Activated CD8-positive, alpha-beta T cell treated with anti-CD3 and anti-CD28 coated beads, Interleukin-2, amount 10 ng/mL, durations not matched to agents 7 days and 5 days (primary cell): ENCODE measurements around the gene PASK. TPM values are rescaled to one million over a fixed set of nuclear protein-coding genes. Genes with fewer than 3 reads are reported as not detected.

Source experiments
- ATAC-seq: fragments of 150-1000 bp; cut with Tn5 transposase; one replicate; pipeline ENCODE4 v1.10.0; 2021; ENCODE audit warnings: moderate library complexity
- CTCF ChIA-PET: fragments of 350-600 bp; sonication (Branson Sonifier 250); formaldehyde crosslinking; loops from one replicate; lab custom pipeline; 2021; ENCODE audit warnings: antibody characterized with exemption; lab: Charles Lee
- POLR2A ChIA-PET: fragments of 350-600 bp; sonication (Branson Sonifier 250); formaldehyde crosslinking; loops from one replicate; lab custom pipeline; 2021; ENCODE audit warnings: antibody characterized with exemption; lab: Charles Lee
- DNase-seq: peaks from one replicate; pipeline ENCODE4 v3.0.0-alpha.2; 2020
- H3K27ac Mint-ChIP-seq: one replicate; pipeline ENCODE4 v1.8.0; 2021; ENCODE audit warnings: mild to moderate bottlenecking, mixed read lengths
- H3K27me3 Mint-ChIP-seq: one replicate; pipeline ENCODE4 v1.8.0; 2021; ENCODE audit warnings: low read depth, mixed read lengths
- H3K36me3 Mint-ChIP-seq: one replicate; pipeline ENCODE4 v1.8.0; 2021; ENCODE audit warnings: low read depth, mixed read lengths
- H3K4me1 Mint-ChIP-seq: one replicate; pipeline ENCODE4 v1.8.0; 2021; ENCODE audit warnings: low read depth, mixed read lengths
- H3K4me3 Mint-ChIP-seq: one replicate; pipeline ENCODE4 v1.8.0; 2021; ENCODE audit warnings: mild to moderate bottlenecking, mixed read lengths
- H3K9me3 Mint-ChIP-seq: one replicate; pipeline ENCODE4 v1.8.0; 2022; ENCODE audit warnings: mixed read lengths; ENCODE audit not compliant: insufficient read depth
- total RNA-seq, 2 experiments: library from RNA; stranded (reverse); gene quantifications; one replicate each; pipeline ENCODE4 v1.2.3, GENCODE V29; 2021

The PASK gene
- total RNA-seq, 2 experiments from 2014 or later = 46.7 to 52.4 TPM

GRCh38 chr2:241177526-241178334 lies 28.5 kb upstream of the PASK start:
- no peak overlapping the region for H3K27ac Mint-ChIP-seq
- H3K9me3 Mint-ChIP-seq = no peaks in the 10 kb centered on the region
- H3K4me3 Mint-ChIP-seq = no peak overlapping the region
- no peaks in the 10 kb centered on the region for H3K27me3 Mint-ChIP-seq
- POLR2A ChIA-PET = no interaction called here
- CTCF ChIA-PET = no interaction called here
- peaks cover 38% of the 10 kb centered on the region for H3K36me3 Mint-ChIP-seq
- H3K4me1 Mint-ChIP-seq = no peaks in the 10 kb centered on the region
- DNase-seq (no peak), ATAC-seq (no peak)

GRCh38 chr2:241173557-241173956 lies 24.3 kb upstream of the PASK start:
- ATAC-seq = no peak
- POLR2A ChIA-PET = no interaction called here
- Mint-ChIP-seq H3K4me3 (no peak overlapping the region), H3K36me3 (peaks cover 68% of the 10 kb centered on the region), H3K27ac (no peak overlapping the region), H3K27me3 (no peaks in the 10 kb centered on the region), H3K9me3 (peaks cover 10% of the 10 kb centered on the region), H3K4me1 (no peaks in the 10 kb centered on the region)
- DNase-seq = no peak
- CTCF ChIA-PET = no interaction called here

- H3K36me3 Mint-ChIP-seq = peaks cover 59% of the 10 kb centered on the region
- ATAC-seq (no peak), DNase-seq (no peak)
- H3K9me3 Mint-ChIP-seq = peaks cover 10% of the 10 kb centered on the region
- H3K4me1 Mint-ChIP-seq = peaks cover 3% of the 10 kb centered on the region
- no peak overlapping the region for H3K27ac Mint-ChIP-seq
- CTCF ChIA-PET = no interaction called here
- POLR2A ChIA-PET = no interaction called here
- H3K4me3 Mint-ChIP-seq = no peak overlapping the region
- no peaks in the 10 kb centered on the region for H3K27me3 Mint-ChIP-seq
Measured at GRCh38 chr2:241168366-241168765, 19.1 kb upstream of the PASK start.

GRCh38 chr2:241163601-241164118 lies 14.4 kb upstream of the PASK start:
- Mint-ChIP-seq H3K27me3 (no peaks in the 10 kb centered on the region), H3K4me3 (no peak overlapping the region), H3K4me1 (peaks cover 7% of the 10 kb centered on the region), H3K9me3 (no peaks in the 10 kb centered on the region), H3K36me3 (peaks cover 31% of the 10 kb centered on the region), H3K27ac (no peak overlapping the region)
- CTCF ChIA-PET = interaction anchor here (0.7 kb wide), 1 partner anchor 13 kb away, joined by 3 read pairs; no protein-coding TSS in a partner anchor
- ATAC-seq = no peak
- DNase-seq = no peak
- POLR2A ChIA-PET = no interaction called here

GRCh38 chr2:241161646-241162281 lies 12.5 kb upstream of the PASK start:
- H3K27ac Mint-ChIP-seq = no peak overlapping the region
- POLR2A ChIA-PET = no interaction called here
- H3K4me1 Mint-ChIP-seq = peaks cover 7% of the 10 kb centered on the region
- no peaks in the 10 kb centered on the region for H3K9me3 Mint-ChIP-seq
- no peak overlapping the region for H3K4me3 Mint-ChIP-seq
- H3K36me3 Mint-ChIP-seq = peaks cover 25% of the 10 kb centered on the region
- ATAC-seq (no peak), DNase-seq (no peak)
- H3K27me3 Mint-ChIP-seq = no peaks in the 10 kb centered on the region
- CTCF ChIA-PET = no interaction called here

- CTCF ChIA-PET = no interaction called here
- H3K4me1 Mint-ChIP-seq = peaks cover 7% of the 10 kb centered on the region
Measured at GRCh38 chr2:241160318-241160717, 11.0 kb upstream of the PASK start.

GRCh38 chr2:241159116-241159515 lies 9.8 kb upstream of the PASK start:
- H3K9me3 Mint-ChIP-seq = no peaks in the 10 kb centered on the region
- CTCF ChIA-PET = no interaction called here
- POLR2A ChIA-PET = no interaction called here
- H3K36me3 Mint-ChIP-seq = peaks cover 28% of the 10 kb centered on the region
- ATAC-seq = no peak
- no peaks in the 10 kb centered on the region for H3K27me3 Mint-ChIP-seq
- no peak for DNase-seq
- H3K27ac Mint-ChIP-seq = no peak overlapping the region
- H3K4me1 Mint-ChIP-seq = peaks cover 7% of the 10 kb centered on the region
- no peak overlapping the region for H3K4me3 Mint-ChIP-seq

More at GRCh38 chr2:241160318-241160717, 11.0 kb upstream of the PASK start:
- ATAC-seq = no peak
- Mint-ChIP-seq H3K27ac (no peak overlapping the region), H3K36me3 (peaks cover 25% of the 10 kb centered on the region), H3K27me3 (no peaks in the 10 kb centered on the region), H3K4me3 (no peak overlapping the region), H3K9me3 (no peaks in the 10 kb centered on the region)
- DNase-seq = no peak
- POLR2A ChIA-PET = no interaction called here

GRCh38 chr2:241158546-241158900 lies 9.3 kb upstream of the PASK start:
- H3K27me3 Mint-ChIP-seq = no peaks in the 10 kb centered on the region
- no peaks in the 10 kb centered on the region for H3K9me3 Mint-ChIP-seq
- no peak overlapping the region for H3K4me3 Mint-ChIP-seq
- ChIA-PET CTCF (no interaction called here), POLR2A (no interaction called here)
- ATAC-seq (no peak), DNase-seq (no peak)
- H3K27ac Mint-ChIP-seq = no peak overlapping the region
- H3K36me3 Mint-ChIP-seq = peaks cover 26% of the 10 kb centered on the region
- H3K4me1 Mint-ChIP-seq = peaks cover 6% of the 10 kb centered on the region

GRCh38 chr2:241157841-241158545 lies 8.7 kb upstream of the PASK start:
- H3K4me1 Mint-ChIP-seq = peaks cover 6% of the 10 kb centered on the region
- ChIA-PET POLR2A (interaction anchor here (0.6 kb wide), 1 partner anchor 14 kb away, joined by 3 read pairs; no protein-coding TSS in a partner anchor), CTCF (no interaction called here)
- no peak overlapping the region for H3K4me3 Mint-ChIP-seq
- no peak for ATAC-seq
- no peaks in the 10 kb centered on the region for H3K9me3 Mint-ChIP-seq
- H3K27ac Mint-ChIP-seq = no peak overlapping the region
- H3K36me3 Mint-ChIP-seq = peaks cover 26% of the 10 kb centered on the region
- H3K27me3 Mint-ChIP-seq = no peaks in the 10 kb centered on the region
- DNase-seq = no peak

- Mint-ChIP-seq H3K9me3 (no peaks in the 10 kb centered on the region), H3K27ac (no peak overlapping the region), H3K27me3 (no peaks in the 10 kb centered on the region), H3K4me3 (no peak overlapping the region), H3K4me1 (peaks cover 10% of the 10 kb centered on the region), H3K36me3 (peaks cover 24% of the 10 kb centered on the region)
- POLR2A ChIA-PET = interaction anchor here (0.6 kb wide), 1 partner anchor 14 kb away, joined by 3 read pairs; no protein-coding TSS in a partner anchor
- ATAC-seq = no peak
- CTCF ChIA-PET = no interaction called here
- no peak for DNase-seq
Measured at GRCh38 chr2:241156971-241157441, 7.7 kb upstream of the PASK start.

GRCh38 chr2:241155936-241156335 lies 6.7 kb upstream of the PASK start:
- DNase-seq (no peak), ATAC-seq (no peak)
- Mint-ChIP-seq H3K9me3 (no peaks in the 10 kb centered on the region), H3K4me3 (no peak overlapping the region), H3K27ac (no peak overlapping the region), H3K27me3 (no peaks in the 10 kb centered on the region), H3K36me3 (peaks cover 21% of the 10 kb centered on the region), H3K4me1 (peaks cover 21% of the 10 kb centered on the region)
- ChIA-PET CTCF (interaction anchor here (1.3 kb wide), 1 partner anchor 77 kb away, joined by 4 read pairs; no protein-coding TSS in a partner anchor), POLR2A (no interaction called here)
